Smooth muscle cell (in vitro differentiated cells): ENCODE results near the gene KIF9. TPM values are rescaled to one million over a fixed set of nuclear protein-coding genes. Genes with fewer than 3 reads are reported as not detected.
"Not testable (repeated sequence)": the region's sequence is repeated elsewhere in the genome, so short reads cannot be mapped to it uniquely, and the experiment has no call there.

Experiments used
- DNase-seq: peaks from one replicate; lab custom pipeline; 2025; ENCODE audit not compliant: unreplicated experiment; lab: John Stamatoyannopoulos, UW
- H2AFZ ChIP-seq: fragments of 200-600 bp; sonication (generic); 2 replicates; pipeline ENCODE4 v1.6.0; 2016; ENCODE audit warnings: antibody characterized with exemption, low read depth, mild to moderate bottlenecking
- H3F3A ChIP-seq: fragments of 200-600 bp; sonication (generic); 2 replicates; pipeline ENCODE4 v1.6.0; 2017; ENCODE audit warnings: antibody characterized with exemption, low read depth
- H3K27ac ChIP-seq: fragments of 200-600 bp; sonication (generic); 2 replicates; pipeline ENCODE4 v1.5.1; 2016; ENCODE audit warnings: low read depth, mild to moderate bottlenecking
- H3K27me3 ChIP-seq: fragments of 200-600 bp; sonication (generic); 2 replicates; pipeline ENCODE4 v1.6.1; 2016; ENCODE audit warnings: low read depth, mild to moderate bottlenecking
- H3K36me3 ChIP-seq: fragments of 200-600 bp; sonication (generic); 2 replicates; pipeline ENCODE4 v1.5.1; 2016; ENCODE audit warnings: low read depth
- H3K4me1 ChIP-seq: fragments of 200-600 bp; sonication (generic); 2 replicates; pipeline ENCODE4 v1.5.1; 2016; ENCODE audit warnings: low read depth
- H3K4me2 ChIP-seq: fragments of 200-600 bp; sonication (generic); 2 replicates; pipeline ENCODE4 v1.6.0; 2016; ENCODE audit warnings: mild to moderate bottlenecking
- H3K4me3 ChIP-seq: fragments of 200-600 bp; sonication (generic); 2 replicates; pipeline ENCODE4 v1.5.1; 2016; ENCODE audit warnings: mild to moderate bottlenecking
- H3K79me2 ChIP-seq: fragments of 200-600 bp; sonication (generic); 2 replicates; pipeline ENCODE4 v1.6.0; 2016; ENCODE audit warnings: low read depth, mild to moderate bottlenecking
- H3K9ac ChIP-seq: fragments of 200-600 bp; sonication (generic); 2 replicates; pipeline ENCODE4 v1.6.0; 2016; ENCODE audit warnings: low read depth
- H3K9me3 ChIP-seq: fragments of 200-600 bp; sonication (generic); replicated peaks from 2 replicates; pipeline ENCODE4 v1.5.1; 2016; ENCODE audit warnings: low read depth
- H4K20me1 ChIP-seq: fragments of 200-600 bp; sonication (generic); 2 replicates; pipeline ENCODE4 v1.6.0; 2016; ENCODE audit warnings: low read depth
- WGBS: methylation state at CpG from one replicate; pipeline ENCODE4 v1.1.7; 2016; ENCODE audit warnings: low lambda C conversion rate; 5-methylcytosine and 5-hydroxymethylcytosine counted together
- polyA plus RNA-seq: library from polyadenylated mRNA; unstranded; fragments of >200 nt; fragmentation: Nextera tagmentation; extraction: Ambion mirVana; gene quantifications from 2 replicates; pipeline ENCODE4 v1.2.1, GENCODE V29; 2016
- total RNA-seq: library from RNA; depleted of rRNA; stranded (reverse); fragments of >200 nt; gene quantifications from 2 replicates; pipeline ENCODE4 v1.2.3, GENCODE V29; 2014
- TF ChIP-seq, protein P1 (sequence below): fragments of 200-600 bp; sonication (generic); IDR thresholded peaks from 2 replicates; pipeline ENCODE4 v1.5.1; 2017; ENCODE audit warnings: borderline replicate concordance, mild to moderate bottlenecking, antibody characterized with exemption; ENCODE audit not compliant: insufficient read depth, poor library complexity, severe bottlenecking

The KIF9 gene
- total and polyA plus RNA-seq, 2 experiments from 2014 or later: 2.2 to 6.5 TPM

DNA sequence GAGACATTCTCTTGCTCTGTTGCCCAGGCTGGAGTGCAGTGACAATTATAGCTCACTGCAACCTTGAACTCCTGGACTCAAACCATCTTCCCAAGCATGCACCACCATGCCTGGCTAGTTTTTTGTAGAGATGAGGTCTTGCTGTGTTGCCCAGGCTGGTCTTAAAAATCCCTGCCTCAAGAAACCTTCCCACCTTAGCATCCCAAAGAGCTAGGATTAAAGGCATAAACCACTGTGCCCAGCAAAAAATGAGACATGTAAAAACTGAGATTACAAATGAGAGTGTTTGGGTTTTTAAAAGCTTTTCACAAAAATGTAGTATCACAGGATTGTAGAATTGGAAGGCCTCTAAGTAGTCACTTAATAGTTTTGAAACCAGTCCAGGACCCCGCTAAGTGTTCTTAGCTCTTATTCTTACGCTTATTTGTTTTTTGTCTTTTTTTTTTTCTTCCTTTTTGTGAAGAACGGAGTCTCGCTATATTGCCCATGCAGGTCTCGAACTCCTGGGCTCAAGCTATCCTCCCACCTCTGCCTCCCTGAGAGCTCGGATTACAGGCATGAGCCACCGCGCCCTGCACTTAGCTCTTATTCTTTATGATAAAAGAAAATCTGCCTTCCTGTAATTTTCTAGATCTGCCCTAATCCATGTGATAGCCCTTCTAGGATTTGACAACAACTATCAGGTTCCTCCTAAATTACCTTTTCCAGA lies 31.6 kb upstream of the KIF9 start:
- no peak overlapping the region for H3K4me3 ChIP-seq
- no peaks in the 10 kb centered on the region for H3K36me3 ChIP-seq
- no peak for DNase-seq
- no peaks in the 10 kb centered on the region for H3F3A ChIP-seq
- H4K20me1 ChIP-seq: peaks cover 50% of the 10 kb centered on the region
- 95% methylated on average over 8 of the region's 8 CpGs for WGBS
- no peaks in the 10 kb centered on the region for H3K9me3 ChIP-seq
- no peak overlapping the region for H3K27ac ChIP-seq
- H3K9ac ChIP-seq: no peak overlapping the region
- TF ChIP-seq, protein P1, sequence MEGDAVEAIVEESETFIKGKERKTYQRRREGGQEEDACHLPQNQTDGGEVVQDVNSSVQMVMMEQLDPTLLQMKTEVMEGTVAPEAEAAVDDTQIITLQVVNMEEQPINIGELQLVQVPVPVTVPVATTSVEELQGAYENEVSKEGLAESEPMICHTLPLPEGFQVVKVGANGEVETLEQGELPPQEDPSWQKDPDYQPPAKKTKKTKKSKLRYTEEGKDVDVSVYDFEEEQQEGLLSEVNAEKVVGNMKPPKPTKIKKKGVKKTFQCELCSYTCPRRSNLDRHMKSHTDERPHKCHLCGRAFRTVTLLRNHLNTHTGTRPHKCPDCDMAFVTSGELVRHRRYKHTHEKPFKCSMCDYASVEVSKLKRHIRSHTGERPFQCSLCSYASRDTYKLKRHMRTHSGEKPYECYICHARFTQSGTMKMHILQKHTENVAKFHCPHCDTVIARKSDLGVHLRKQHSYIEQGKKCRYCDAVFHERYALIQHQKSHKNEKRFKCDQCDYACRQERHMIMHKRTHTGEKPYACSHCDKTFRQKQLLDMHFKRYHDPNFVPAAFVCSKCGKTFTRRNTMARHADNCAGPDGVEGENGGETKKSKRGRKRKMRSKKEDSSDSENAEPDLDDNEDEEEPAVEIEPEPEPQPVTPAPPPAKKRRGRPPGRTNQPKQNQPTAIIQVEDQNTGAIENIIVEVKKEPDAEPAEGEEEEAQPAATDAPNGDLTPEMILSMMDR: no peak
- H3K4me1 ChIP-seq: no peaks in the 10 kb centered on the region
- no peak overlapping the region for H3K4me2 ChIP-seq
- H3K27me3 ChIP-seq: no peaks in the 10 kb centered on the region
- H3K79me2 ChIP-seq: peaks cover 12% of the 10 kb centered on the region
- H2AFZ ChIP-seq: no peak overlapping the region

DNA sequence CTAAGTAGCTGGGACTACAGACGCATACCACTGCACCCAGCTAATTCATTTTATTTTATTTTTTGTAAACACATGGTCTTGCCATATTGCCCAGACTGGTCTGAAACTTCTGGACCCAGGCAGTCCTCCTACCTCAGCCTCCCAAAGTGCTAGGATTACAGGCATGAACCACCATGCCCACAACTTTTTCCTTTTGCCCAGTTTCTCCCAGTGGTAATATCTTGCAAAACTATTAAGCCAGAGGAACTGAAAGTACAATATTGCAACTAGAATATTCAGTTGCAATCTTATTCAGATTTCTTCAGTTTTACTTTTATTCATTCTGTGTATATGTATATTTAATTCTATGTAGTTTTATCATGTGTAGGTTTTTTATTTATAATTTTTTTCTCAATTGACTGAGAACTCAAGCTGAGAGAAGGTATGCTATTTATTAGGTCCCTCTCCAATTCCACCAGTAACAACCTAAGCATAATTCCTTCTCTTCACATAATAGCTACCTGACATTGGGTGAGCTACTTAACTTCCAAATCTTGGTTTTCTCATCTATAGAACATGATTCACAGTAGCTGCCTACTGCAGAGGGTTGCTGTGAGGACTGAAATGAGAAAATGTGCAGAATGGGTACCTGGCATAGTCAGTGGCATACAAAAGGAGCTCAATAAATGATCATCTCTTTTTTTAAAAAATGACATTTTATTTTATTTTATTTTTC lies 30.9 kb upstream of the KIF9 start:
- Histone ChIP-seq H3F3A (no peaks in the 10 kb centered on the region), H3K36me3 (no peaks in the 10 kb centered on the region), H3K79me2 (peaks cover 12% of the 10 kb centered on the region), H3K9me3 (no peaks in the 10 kb centered on the region), H2AFZ (no peak overlapping the region), H3K4me1 (no peaks in the 10 kb centered on the region), H3K9ac (no peak overlapping the region), H3K27ac (no peak overlapping the region), H4K20me1 (peaks cover 43% of the 10 kb centered on the region), H3K27me3 (no peaks in the 10 kb centered on the region), H3K4me3 (no peak overlapping the region), H3K4me2 (no peak overlapping the region)
- TF ChIP-seq, protein P1: no peak
- DNase-seq: no peak
- 92% methylated on average over 1 of the region's 1 CpG for WGBS

DNA sequence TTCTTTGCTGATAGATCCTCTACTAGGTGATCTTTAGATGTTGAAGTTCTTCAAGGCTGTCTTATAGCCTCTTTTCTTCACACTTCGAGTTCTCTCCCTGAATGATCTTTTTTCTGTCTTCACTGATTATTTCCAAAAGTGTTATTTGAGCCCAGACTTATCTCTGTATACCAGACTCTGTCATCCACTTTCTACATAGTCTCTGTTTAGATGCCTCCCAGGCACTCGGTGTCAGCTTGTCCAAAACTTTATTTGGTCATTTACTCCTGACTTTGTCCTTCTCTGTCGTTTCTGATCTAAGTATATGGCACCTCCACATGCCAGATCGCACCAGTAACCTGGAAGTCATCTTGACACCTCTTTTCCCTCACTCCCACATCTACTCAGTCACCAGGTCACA lies 27.8 kb upstream of the KIF9 start:
- no peaks in the 10 kb centered on the region for H3K4me1 ChIP-seq
- no peaks in the 10 kb centered on the region for H3F3A ChIP-seq
- DNase-seq: no peak
- H3K9ac ChIP-seq: no peak overlapping the region
- no peaks in the 10 kb centered on the region for H3K9me3 ChIP-seq
- no peaks in the 10 kb centered on the region for H3K36me3 ChIP-seq
- TF ChIP-seq, protein P1: no peak
- peaks cover 38% of the 10 kb centered on the region for H3K79me2 ChIP-seq
- peaks cover 37% of the 10 kb centered on the region for H4K20me1 ChIP-seq
- no peak overlapping the region for H3K4me2 ChIP-seq
- H3K4me3 ChIP-seq: no peak overlapping the region
- no peak overlapping the region for H2AFZ ChIP-seq
- 91% methylated on average over 4 of the region's 4 CpGs for whole genome bisulfite sequencing
- H3K27ac ChIP-seq: no peak overlapping the region
- H3K27me3 ChIP-seq: no peaks in the 10 kb centered on the region

DNA sequence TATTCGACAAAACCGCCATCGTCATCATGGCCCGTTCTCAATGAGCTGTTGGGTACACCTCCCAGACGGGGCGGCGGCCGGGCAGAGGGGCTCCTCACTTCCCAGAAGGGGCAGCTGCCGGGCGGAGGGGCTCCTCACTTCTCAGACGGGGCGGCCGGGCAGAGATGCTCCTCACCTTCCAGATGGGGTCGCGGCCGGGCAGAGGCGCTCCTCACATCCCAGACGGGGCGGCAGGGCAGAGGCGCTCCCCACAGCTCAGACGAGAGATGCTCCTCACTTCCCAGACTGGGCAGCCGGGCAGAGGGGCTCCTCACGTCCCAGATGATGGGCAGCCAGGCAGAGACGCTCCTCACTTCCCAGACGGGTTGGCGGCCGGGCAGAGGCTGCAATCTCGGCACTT lies 26.6 kb upstream of the KIF9 start:
- H3K27ac ChIP-seq, H3K4me3 ChIP-seq, H3F3A ChIP-seq, H3K36me3 ChIP-seq, DNase-seq, H3K4me1 ChIP-seq, H3K27me3 ChIP-seq, H3K9ac ChIP-seq, H2AFZ ChIP-seq, H3K4me2 ChIP-seq, H3K9me3 ChIP-seq: not testable (repeated sequence)
- 99% methylated on average over 28 of the region's 28 CpGs for WGBS
- Histone ChIP-seq H3K79me2 (peaks cover 48% of the 10 kb centered on the region), H4K20me1 (peaks cover 37% of the 10 kb centered on the region)
